Thoracic aorta (tissue), 2 donors: ENCODE data around the gene OCSTAMP. TPM values are rescaled to one million over a fixed set of nuclear protein-coding genes. Genes with fewer than 3 reads are reported as not detected.

ENCODE experiments used
- ATAC-seq: fragments of 150-250 bp; one replicate; pipeline ENCODE4 v1.8.0; 2017; ENCODE audit warnings: low read depth; ENCODE audit not compliant: insufficient number of reproducible peaks, low FRiP score
- DNase-seq: peaks from one replicate; pipeline ENCODE4 v3.0.0-alpha.2; 2020; ENCODE audit warnings: low spot score
- H3K27ac ChIP-seq, 2 donors: fragments of 200-600 bp; sonication (generic); 1 replicate in 1 of 2; 2 replicates in 1 of 2; pipeline ENCODE4 v1.5.1; 2016; ENCODE audit warnings: mild to moderate bottlenecking in 2 of 2, moderate library complexity in 2 of 2
- H3K27me3 ChIP-seq: fragments of 200-600 bp; sonication (generic); replicated peaks from 2 replicates; pipeline ENCODE4 v1.6.0; 2016; ENCODE audit warnings: mild to moderate bottlenecking; ENCODE audit not compliant: insufficient read depth
- H3K36me3 ChIP-seq: fragments of 200-600 bp; sonication (generic); one replicate; pipeline ENCODE4 v1.5.1; 2016
- H3K4me1 ChIP-seq, 2 donors: fragments of 200-600 bp; sonication (generic); 1 replicate in 1 of 2; 2 replicates in 1 of 2; pipeline versions ENCODE4 v1.5.1 to v1.6.0; 2016; ENCODE audit warnings: low read depth in 2 of 2, mild to moderate bottlenecking in 1 of 2; ENCODE audit not compliant: control insufficient read depth in 1 of 2
- H3K4me3 ChIP-seq: fragments of 200-600 bp; sonication (generic); 2 replicates; pipeline ENCODE4 v1.5.1; 2016; ENCODE audit warnings: mild to moderate bottlenecking
- H3K9me3 ChIP-seq: fragments of 200-600 bp; sonication (generic); 2 replicates; pipeline ENCODE4 v1.5.1; 2016
- total RNA-seq, 2 donors: library from RNA; depleted of rRNA; stranded (reverse); fragments of >200 nt; gene quantifications; one replicate each; pipeline versions ENCODE4 v1.1.0 to v1.2.3, GENCODE V29; 2016
- TF ChIP-seq, protein P1 (sequence below): fragments of 200-600 bp; sonication (generic); IDR thresholded peaks from one replicate; pipeline ENCODE4 v1.5.1; 2019; ENCODE audit warnings: antibody characterized with exemption

Gene OCSTAMP
- total RNA-seq, 2 donors from 2014 or later, result not detected

DNA sequence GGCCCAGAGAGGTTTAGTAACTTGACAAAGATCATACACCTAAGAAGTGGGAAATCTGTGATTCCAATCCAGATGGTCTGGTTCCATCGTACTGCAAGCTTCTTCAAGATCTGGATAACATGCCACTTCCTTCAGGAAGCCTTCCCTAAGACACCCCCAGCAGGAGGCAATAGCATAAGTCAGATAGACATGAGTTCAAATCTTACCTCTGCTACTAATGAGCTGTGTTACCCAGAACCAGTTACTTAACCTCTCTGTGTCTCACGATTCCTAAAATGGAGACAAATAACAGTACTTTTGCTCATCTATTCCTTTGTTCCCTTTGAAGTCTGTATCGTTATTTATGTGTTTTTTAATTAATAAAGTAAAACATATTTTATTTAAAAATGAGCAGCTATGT lies 22.3 kb upstream of the OCSTAMP start:
- Histone ChIP-seq H3K4me1 (peaks cover 6 to 12% of the 10 kb centered on the region in 2 donors), H3K4me3 (no peak overlapping the region), H3K9me3 (no peaks in the 10 kb centered on the region), H3K27me3 (no peaks in the 10 kb centered on the region), H3K36me3 (no peaks in the 10 kb centered on the region), H3K27ac (no peak overlapping the region)
- ATAC-seq (no peak), DNase-seq (no peak)
- TF ChIP-seq, protein P1, sequence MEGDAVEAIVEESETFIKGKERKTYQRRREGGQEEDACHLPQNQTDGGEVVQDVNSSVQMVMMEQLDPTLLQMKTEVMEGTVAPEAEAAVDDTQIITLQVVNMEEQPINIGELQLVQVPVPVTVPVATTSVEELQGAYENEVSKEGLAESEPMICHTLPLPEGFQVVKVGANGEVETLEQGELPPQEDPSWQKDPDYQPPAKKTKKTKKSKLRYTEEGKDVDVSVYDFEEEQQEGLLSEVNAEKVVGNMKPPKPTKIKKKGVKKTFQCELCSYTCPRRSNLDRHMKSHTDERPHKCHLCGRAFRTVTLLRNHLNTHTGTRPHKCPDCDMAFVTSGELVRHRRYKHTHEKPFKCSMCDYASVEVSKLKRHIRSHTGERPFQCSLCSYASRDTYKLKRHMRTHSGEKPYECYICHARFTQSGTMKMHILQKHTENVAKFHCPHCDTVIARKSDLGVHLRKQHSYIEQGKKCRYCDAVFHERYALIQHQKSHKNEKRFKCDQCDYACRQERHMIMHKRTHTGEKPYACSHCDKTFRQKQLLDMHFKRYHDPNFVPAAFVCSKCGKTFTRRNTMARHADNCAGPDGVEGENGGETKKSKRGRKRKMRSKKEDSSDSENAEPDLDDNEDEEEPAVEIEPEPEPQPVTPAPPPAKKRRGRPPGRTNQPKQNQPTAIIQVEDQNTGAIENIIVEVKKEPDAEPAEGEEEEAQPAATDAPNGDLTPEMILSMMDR, result no peak

DNA sequence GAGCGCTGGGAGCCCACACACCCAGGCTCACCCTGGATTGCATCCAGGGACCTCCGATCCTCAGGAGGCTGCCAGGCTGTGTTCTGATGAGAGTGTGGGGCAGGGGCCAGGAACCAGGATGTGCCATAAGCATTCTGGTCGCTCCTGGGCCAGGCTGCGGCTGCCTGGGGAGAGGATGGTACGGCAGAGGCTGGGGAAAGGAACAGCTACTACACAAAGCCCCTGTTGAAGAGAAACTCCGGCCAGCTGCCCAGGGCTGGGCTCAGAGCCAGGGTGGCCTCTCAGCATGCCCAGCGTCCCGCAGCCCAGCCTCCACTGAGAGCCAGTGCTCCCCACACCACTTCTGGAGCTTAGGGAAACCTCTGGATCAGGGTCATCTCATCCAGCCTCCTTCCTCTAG lies 21.7 kb upstream of the OCSTAMP start:
- Histone ChIP-seq H3K36me3 (no peaks in the 10 kb centered on the region), H3K27me3 (no peaks in the 10 kb centered on the region), H3K9me3 (no peaks in the 10 kb centered on the region), H3K4me1 (peaks cover 6 to 12% of the 10 kb centered on the region in 2 donors), H3K27ac (no peak overlapping the region), H3K4me3 (peak overlapping the region; percentile 8)
- TF ChIP-seq, protein P1, result no peak
- ATAC-seq (no peak), DNase-seq (no peak)

DNA sequence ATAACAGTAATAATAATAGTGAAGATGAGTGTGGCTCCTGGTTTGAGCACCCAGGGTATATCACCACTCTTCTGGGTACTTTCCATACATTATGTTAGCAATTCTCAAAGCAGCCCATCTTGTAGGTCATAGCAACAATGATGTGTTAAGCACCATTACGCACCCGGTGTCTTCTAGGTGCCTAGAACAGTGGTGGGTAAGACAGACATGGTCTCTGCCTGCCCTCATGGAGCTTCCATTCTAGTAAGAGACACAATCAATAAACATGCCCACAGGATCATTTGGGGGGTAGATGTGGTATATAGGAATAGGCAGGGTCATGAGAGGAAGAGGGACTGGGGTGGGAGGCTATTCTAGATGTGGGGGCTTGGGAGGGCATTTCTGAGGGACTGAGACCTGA lies 21.0 kb upstream of the OCSTAMP start:
- Histone ChIP-seq H3K27ac (no peak overlapping the region), H3K9me3 (no peaks in the 10 kb centered on the region), H3K4me1 (peaks cover 6 to 12% of the 10 kb centered on the region in 2 donors), H3K36me3 (no peaks in the 10 kb centered on the region), H3K27me3 (no peaks in the 10 kb centered on the region), H3K4me3 (no peak overlapping the region)
- no peak for DNase-seq
- ATAC-seq, result no peak
- TF ChIP-seq, protein P1, result no peak

GRCh38 chr20:46570956-46571355 lies 20.5 kb upstream of the OCSTAMP start:
- H3K27me3 ChIP-seq, result no peaks in the 10 kb centered on the region
- no peaks in the 10 kb centered on the region for H3K9me3 ChIP-seq
- no peak overlapping the region for H3K4me3 ChIP-seq
- H3K27ac ChIP-seq, result no peak overlapping the region
- ATAC-seq (no peak), DNase-seq (no peak)
- H3K4me1 ChIP-seq, result peaks cover 6 to 12% of the 10 kb centered on the region in 2 donors
- TF ChIP-seq, protein P1, result no peak
- H3K36me3 ChIP-seq, result no peaks in the 10 kb centered on the region

DNA sequence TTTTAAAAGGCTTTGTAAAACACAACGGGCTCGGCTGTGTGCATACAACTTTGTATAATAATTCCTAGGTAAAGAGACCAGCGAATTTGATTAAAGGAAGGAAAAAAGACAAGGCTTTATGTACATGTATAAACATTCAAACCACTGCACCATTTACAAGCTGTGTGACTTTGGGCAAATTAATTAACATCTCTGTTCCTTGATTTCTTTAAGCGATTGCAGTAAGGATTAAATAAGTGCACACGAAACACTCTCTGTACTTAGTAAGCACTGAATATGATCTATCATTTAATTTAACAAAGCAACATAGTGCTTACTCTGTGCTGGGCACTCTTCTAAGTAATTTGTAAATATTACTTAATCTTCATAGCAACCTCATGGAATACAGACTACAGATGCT lies 19.5 kb upstream of the OCSTAMP start:
- no peaks in the 10 kb centered on the region for H3K36me3 ChIP-seq
- H3K4me1 ChIP-seq, result peaks cover 6 to 12% of the 10 kb centered on the region in 2 donors
- no peak overlapping the region for H3K27ac ChIP-seq
- H3K27me3 ChIP-seq, result no peaks in the 10 kb centered on the region
- TF ChIP-seq, protein P1, result no peak
- no peaks in the 10 kb centered on the region for H3K9me3 ChIP-seq
- H3K4me3 ChIP-seq, result no peak overlapping the region
- ATAC-seq, result no peak
- no peak for DNase-seq
